IgD-negative memory B cell (primary cell): ENCODE results near the gene TYW3. TPM values are rescaled to one million over a fixed set of nuclear protein-coding genes. Genes with fewer than 3 reads are reported as not detected.

Experiments used
- H3K27ac Mint-ChIP-seq, 3 donors: one replicate each; pipeline ENCODE4 v1.8.0; 2020 to 2022; ENCODE audit warnings: mild to moderate bottlenecking in 3 of 3, mixed read lengths in 3 of 3, moderate library complexity in 1 of 3
- H3K27me3 Mint-ChIP-seq: one replicate; pipeline ENCODE4 v1.8.0; 2021; ENCODE audit warnings: mixed read lengths
- H3K36me3 Mint-ChIP-seq: one replicate; pipeline ENCODE4 v1.8.0; 2020; ENCODE audit warnings: mild to moderate bottlenecking, mixed read lengths
- H3K4me1 Mint-ChIP-seq, 3 donors: one replicate each; pipeline ENCODE4 v1.8.0; 2020 to 2022; ENCODE audit warnings: mixed read lengths in 3 of 3, mild to moderate bottlenecking in 1 of 3
- H3K4me3 Mint-ChIP-seq, 4 donors: one replicate each; pipeline ENCODE4 v1.8.0; 2020 to 2022; ENCODE audit warnings: mild to moderate bottlenecking in 4 of 4, mixed read lengths in 4 of 4, moderate library complexity in 3 of 4
- H3K9me3 Mint-ChIP-seq, 3 donors: one replicate each; pipeline ENCODE4 v1.8.0; 2020 to 2021; ENCODE audit warnings: mixed read lengths in 3 of 3, mild to moderate bottlenecking in 1 of 3
- polyA plus RNA-seq: library from polyadenylated mRNA; unstranded; fragments of 300-500 nt; fragmentation: Illumina TruSeq; gene quantifications from one replicate; pipeline ENCODE4 v1.2.3, GENCODE V29; 2021

The TYW3 gene
- polyA plus RNA-seq, 1 donor from 2014 or later: 9.8 TPM

DNA sequence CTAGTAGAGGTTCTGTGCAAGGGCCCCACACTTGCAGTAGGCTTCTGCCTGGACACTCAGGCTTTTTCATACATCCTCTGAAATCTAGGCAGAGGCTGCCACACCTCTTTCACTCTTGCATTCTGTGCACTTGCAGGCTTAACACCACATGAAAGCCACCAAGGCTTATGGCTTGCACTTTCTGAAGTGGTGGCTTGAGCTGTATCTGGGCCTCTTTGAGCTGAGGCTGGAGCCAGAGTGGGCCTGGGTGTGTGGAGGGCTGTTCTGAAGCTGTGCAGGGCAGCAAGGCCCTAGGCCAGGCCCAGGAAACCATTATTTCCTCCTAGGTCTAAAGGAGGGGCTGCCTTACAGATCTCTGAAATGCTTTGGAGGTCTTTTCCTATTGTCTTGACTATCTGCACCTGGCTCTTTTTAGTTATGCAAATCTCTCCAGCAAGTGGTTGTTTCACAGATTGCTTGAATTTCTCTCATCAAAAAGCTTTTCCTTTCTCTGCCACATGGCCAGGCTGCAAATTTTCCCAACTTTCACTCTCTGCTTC lies 66.2 kb downstream of the TYW3 start:
- no peaks in the 10 kb centered on the region for H3K4me1 Mint-ChIP-seq
- peaks cover 2 to 6% (median 4%) of the 10 kb centered on the region in 3 donors for H3K9me3 Mint-ChIP-seq
- H3K27me3 Mint-ChIP-seq: peaks cover 2% of the 10 kb centered on the region
- H3K36me3 Mint-ChIP-seq: peaks cover 4% of the 10 kb centered on the region
- no peak overlapping the region for H3K4me3 Mint-ChIP-seq
- no peak overlapping the region for H3K27ac Mint-ChIP-seq

DNA sequence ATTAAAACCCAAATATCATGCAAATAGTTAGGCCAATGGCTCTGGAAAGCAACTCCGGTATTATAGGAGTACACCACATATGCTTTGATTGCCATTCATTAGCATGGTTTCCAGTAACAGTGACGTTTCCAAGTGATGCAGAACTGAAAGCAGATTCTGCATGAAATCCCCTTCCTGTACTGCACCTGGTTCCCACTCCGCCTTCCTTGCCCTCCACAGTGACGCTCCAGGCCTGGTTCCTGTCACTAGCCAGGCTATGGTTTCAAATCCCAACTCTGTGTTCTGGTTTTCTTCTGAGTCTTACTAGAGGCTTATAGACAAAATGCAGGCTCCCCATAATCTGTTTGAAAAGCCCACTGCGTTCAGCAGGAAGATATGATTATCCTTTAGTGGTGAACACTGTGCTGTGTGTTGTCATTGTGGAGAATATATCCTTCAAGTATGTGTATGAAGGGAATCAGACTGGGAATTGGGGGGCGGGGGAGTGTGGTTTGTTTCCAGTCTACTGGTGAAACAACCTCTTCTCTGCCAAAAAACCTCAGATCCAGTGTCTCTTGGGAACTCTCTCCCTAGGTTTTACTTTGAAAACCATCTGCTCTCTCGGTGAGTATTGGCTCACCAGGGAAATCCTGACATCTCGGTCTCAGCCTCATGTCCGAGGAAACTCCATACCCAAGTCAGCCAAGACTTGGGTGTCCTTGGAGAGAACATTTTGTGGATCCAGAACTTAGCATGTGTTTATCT lies 78.7 kb downstream of the TYW3 start:
- Mint-ChIP-seq H3K4me1 (peaks cover 0 to 14% (median 8%) of the 10 kb centered on the region in 3 donors), H3K36me3 (no peaks in the 10 kb centered on the region), H3K9me3 (peaks cover 0 to 3% (median 2%) of the 10 kb centered on the region in 3 donors), H3K27me3 (peaks cover 4% of the 10 kb centered on the region), H3K27ac (no peak overlapping the region), H3K4me3 (no peak overlapping the region)

DNA sequence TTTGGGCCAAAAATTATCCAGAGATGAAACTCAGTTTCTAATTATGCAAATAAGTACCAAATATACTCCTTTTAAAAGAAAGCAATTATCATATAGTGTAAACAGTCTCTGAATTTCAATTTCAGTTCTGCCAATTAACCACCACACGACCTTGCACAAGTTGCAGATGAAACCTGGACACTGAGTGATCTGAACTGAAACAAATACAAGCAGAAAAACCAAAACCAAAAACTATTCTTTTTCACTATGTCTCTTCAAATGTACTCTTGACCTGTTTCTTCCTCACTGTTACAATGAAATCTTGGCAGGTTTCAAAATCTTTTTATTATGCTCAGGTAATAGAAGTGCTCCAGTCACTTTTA lies 79.2 kb downstream of the TYW3 start:
- H3K9me3 Mint-ChIP-seq: peaks cover 0 to 3% (median 2%) of the 10 kb centered on the region in 3 donors
- no peak overlapping the region for H3K27ac Mint-ChIP-seq
- peaks cover 0 to 14% (median 8%) of the 10 kb centered on the region in 3 donors for H3K4me1 Mint-ChIP-seq
- H3K4me3 Mint-ChIP-seq: no peak overlapping the region
- peaks cover 4% of the 10 kb centered on the region for H3K27me3 Mint-ChIP-seq
- no peaks in the 10 kb centered on the region for H3K36me3 Mint-ChIP-seq

Other genes with a start within 250 kb of the TYW3 start
- gene LRRC53, start 220.5 kb upstream of the TYW3 start, polyA plus RNA-seq: not detected
- gene ERICH3, start 59.4 kb upstream of the TYW3 start, polyA plus RNA-seq: not detected
- gene CRYZ, start 102 bp upstream of the TYW3 start, polyA plus RNA-seq: 51.1 TPM